HL-60 (cell line): ENCODE measurements around the gene SMARCAL1.

Source experiments
- CTCF ChIP-seq: IDR thresholded peaks from one replicate; pipeline ENCODE4 v1.5.1; 2011; ENCODE audit warnings: low read length, control low read depth, inconsistent platforms; ENCODE audit not compliant: insufficient read depth
- POLR2AphosphoS5 ChIP-seq: IDR thresholded peaks from 2 replicates; pipeline ENCODE4 v1.6.1; 2012; ENCODE audit warnings: low read depth

GRCh38 chr2:216387262-216387661, 25.0 kb upstream of the SMARCAL1 start:
- TF ChIP-seq CTCF (no peak), POLR2AphosphoS5 (no peak)
